ENCODE measurements around the gene RNF208. TPM values are rescaled to one million over a fixed set of nuclear protein-coding genes. Genes with fewer than 3 reads are reported as not detected.

RNF208 gene
- total and polyA plus RNA-seq, 8 donors: 4.0 to 7.8 (median 5.9) TPM

- ATAC-seq (no peak), DNase-seq (no peak)
- H3K27me3 ChIP-seq: peaks cover 0 to 18% of the 10 kb centered on the region in 2 donors
- no peak for TF ChIP-seq CTCF (IDR thresholded peaks at IDR 0.05)
- H3K9me3 ChIP-seq: no peaks in the 10 kb centered on the region
- H3K4me1 ChIP-seq: peaks cover 16 to 42% of the 10 kb centered on the region in 2 donors
- H3K4me3 ChIP-seq: no peak overlapping the region
- intact Hi-C loops (cut with DNase I): no loop called here
- peak overlapping the region; percentile 7 to 28 for H3K27ac ChIP-seq
- peaks cover 0 to 35% of the 10 kb centered on the region in 2 donors for H3K36me3 ChIP-seq
These were observed 3.8 kb downstream of the RNF208 start for GRCh38 chr9:137218212-137218753.

GRCh38 chr9:137217276-137218211 is 4.5 kb downstream of the RNF208 start:
- DNase-seq (peak in 3 of 4 donors; percentile 54 to 91 (median 74)), ATAC-seq (peak; percentile 85)
- H3K36me3 ChIP-seq: peaks cover 0 to 35% of the 10 kb centered on the region in 2 donors
- H3K9me3 ChIP-seq: no peaks in the 10 kb centered on the region
- H3K27me3 ChIP-seq: peaks cover 0 to 16% of the 10 kb centered on the region in 2 donors
- peak overlapping the region in 1 of 2 donors; percentile 44 for H3K27ac ChIP-seq
- intact Hi-C loops (cut with DNase I): no loop called here
- no peak for TF ChIP-seq CTCF (IDR thresholded peaks at IDR 0.05)
- H3K4me1 ChIP-seq: peaks cover 10 to 34% of the 10 kb centered on the region in 2 donors
- peak overlapping the region in 1 of 2 donors; percentile 24 for H3K4me3 ChIP-seq

GRCh38 chr9:137216188-137216965 is 5.7 kb downstream of the RNF208 start:
- no peak for DNase-seq

GRCh38 chr9:137215196-137215986 is 6.6 kb downstream of the RNF208 start:
- H3K4me3 ChIP-seq: no peak overlapping the region
- H3K27me3 ChIP-seq: no peaks in the 10 kb centered on the region
- no peaks in the 10 kb centered on the region for H3K9me3 ChIP-seq
- TF ChIP-seq CTCF (IDR thresholded peaks at IDR 0.05): no peak
- DNase-seq (no peak), ATAC-seq (no peak)
- peaks cover 7 to 25% of the 10 kb centered on the region in 2 donors for H3K4me1 ChIP-seq
- no peak overlapping the region for H3K27ac ChIP-seq
- intact Hi-C loops (cut with DNase I): no loop called here
- H3K36me3 ChIP-seq: peaks cover 0 to 36% of the 10 kb centered on the region in 2 donors

More at GRCh38 chr9:137216188-137216965, 5.7 kb downstream of the RNF208 start:
- ATAC-seq: no peak
- Histone ChIP-seq H3K27me3 (peaks cover 0 to 7% of the 10 kb centered on the region in 2 donors), H3K4me3 (no peak overlapping the region), H3K36me3 (peaks cover 0 to 35% of the 10 kb centered on the region in 2 donors), H3K27ac (no peak overlapping the region), H3K4me1 (peaks cover 7 to 25% of the 10 kb centered on the region in 2 donors), H3K9me3 (no peaks in the 10 kb centered on the region)
- intact Hi-C loops (cut with DNase I): no loop called here
- no peak for TF ChIP-seq CTCF (IDR thresholded peaks at IDR 0.05)
